SU-DHL-6 (cell line): ENCODE data around the gene NPDC1.

ENCODE experiments used
- CTCF ChIP-seq: fragments of 200-600 bp; sonication (generic); IDR thresholded peaks from one replicate; pipeline ENCODE4 v1.5.1; 2017; ENCODE audit warnings: antibody characterized with exemption, mild to moderate bottlenecking, low read length, moderate library complexity; ENCODE audit not compliant: insufficient read depth, poor library complexity, severe bottlenecking
- EZH2phosphoT487 ChIP-seq: fragments of 200-600 bp; sonication (generic), shearing (Covaris generic); conservative IDR thresholded peaks from 2 replicates; pipeline ENCODE4 v1.6.1; 2018; ENCODE audit warnings: mild to moderate bottlenecking, antibody characterized with exemption, low read length, moderate library complexity, mixed read lengths

- TF ChIP-seq CTCF (no peak), EZH2phosphoT487 (no peak)
Measured at GRCh38 chr9:137058521-137059234, 12.7 kb upstream of the NPDC1 start.
